Pulmonary artery endothelial cell (primary cell): ENCODE measurements around the gene TCERG1L. TPM values are rescaled to one million over a fixed set of nuclear protein-coding genes. Genes with fewer than 3 reads are reported as not detected.
"Not testable (repeated sequence)": the region's sequence is repeated elsewhere in the genome, so short reads cannot be mapped to it uniquely, and the experiment has no call there.

Experiments used
- DNase-seq: peaks from one replicate; pipeline ENCODE4 v3.0.0-alpha.2; 2011; ENCODE audit warnings: low read depth, low spot score
- total RNA-seq: library from RNA; depleted of rRNA; stranded (reverse); fragments of >200 nt; gene quantifications from 2 replicates; pipeline ENCODE4 v1.2.3, GENCODE V29; 2014

Gene TCERG1L
- total RNA-seq, 1 donor from 2014 or later = not detected

- DNase-seq = no peak
Measured at GRCh38 chr10:131109291-131109690, 202.2 kb downstream of the TCERG1L start.

GRCh38 chr10:131107970-131108369 lies 203.6 kb downstream of the TCERG1L start:
- DNase-seq = no peak

GRCh38 chr10:131102676-131103075 lies 208.8 kb downstream of the TCERG1L start:
- DNase-seq = no peak

- DNase-seq = no peak
Measured at GRCh38 chr10:131102147-131102546, 209.4 kb downstream of the TCERG1L start.

GRCh38 chr10:131100418-131101410 lies 210.8 kb downstream of the TCERG1L start:
- DNase-seq = not testable (repeated sequence)

- no peak for DNase-seq
Measured at GRCh38 chr10:131099028-131099726, 212.3 kb downstream of the TCERG1L start.

GRCh38 chr10:131098416-131098952 lies 213.0 kb downstream of the TCERG1L start:
- DNase-seq = no peak

- no peak for DNase-seq
Measured at GRCh38 chr10:131096031-131096430, 215.5 kb downstream of the TCERG1L start.

- no peak for DNase-seq
Measured at GRCh38 chr10:131095313-131095580, 216.3 kb downstream of the TCERG1L start.

GRCh38 chr10:131094527-131095312 lies 216.8 kb downstream of the TCERG1L start:
- DNase-seq = no peak

- no peak for DNase-seq
Measured at GRCh38 chr10:131093795-131094366, 217.6 kb downstream of the TCERG1L start.

- no peak for DNase-seq
Measured at GRCh38 chr10:131093346-131093745, 218.2 kb downstream of the TCERG1L start.

GRCh38 chr10:131092876-131093275 lies 218.6 kb downstream of the TCERG1L start:
- no peak for DNase-seq

- no peak for DNase-seq
Measured at GRCh38 chr10:131092386-131092785, 219.1 kb downstream of the TCERG1L start.

GRCh38 chr10:131091682-131092081 lies 219.8 kb downstream of the TCERG1L start:
- DNase-seq = no peak

GRCh38 chr10:131090761-131091661 lies 220.5 kb downstream of the TCERG1L start:
- DNase-seq = no peak

GRCh38 chr10:131089861-131090260 lies 221.7 kb downstream of the TCERG1L start:
- no peak for DNase-seq

GRCh38 chr10:131089150-131089549 lies 222.4 kb downstream of the TCERG1L start:
- no peak for DNase-seq

GRCh38 chr10:131088619-131089018 lies 222.9 kb downstream of the TCERG1L start:
- no peak for DNase-seq
